Activated CD4-positive, alpha-beta T cell treated with anti-CD3 and anti-CD28 coated beads for 24 hours (primary cell): Measurements from ENCODE around the gene FABP1.

Experiments used
- DNase-seq, 2 donors: peaks; one replicate each; pipeline ENCODE4 v3.0.0-alpha.2; 2020; ENCODE audit warnings: low read depth in 2 of 2

Gene FABP1

GRCh38 chr2:88127888-88128653, at the start of gene FABP1:
TSS of gene FABP1 (minus strand) at chr2:88128062. CDS start at chr2:88128017, 45 bp downstream.
- no peak for DNase-seq

- no peak for DNase-seq
Measured at GRCh38 chr2:88177556-88177955, 49.7 kb upstream of the FABP1 start.

GRCh38 chr2:88176352-88176984, 48.6 kb upstream of the FABP1 start:
- no peak for DNase-seq

GRCh38 chr2:88172882-88173281, 45.0 kb upstream of the FABP1 start:
- no peak for DNase-seq

- no peak for DNase-seq
Measured at GRCh38 chr2:88171966-88172365, 44.1 kb upstream of the FABP1 start.

GRCh38 chr2:88170472-88170892, 42.6 kb upstream of the FABP1 start:
- DNase-seq: no peak

GRCh38 chr2:88168386-88168785, 40.5 kb upstream of the FABP1 start:
- no peak for DNase-seq

GRCh38 chr2:88167740-88168139, 39.9 kb upstream of the FABP1 start:
- no peak for DNase-seq

GRCh38 chr2:88165332-88166003, 37.6 kb upstream of the FABP1 start:
- no peak for DNase-seq

- DNase-seq: no peak
Measured at GRCh38 chr2:88161446-88162244, 33.8 kb upstream of the FABP1 start.

- DNase-seq: no peak
Measured at GRCh38 chr2:88160517-88160916, 32.7 kb upstream of the FABP1 start.

- DNase-seq: peak; percentile 8 to 36
Measured at GRCh38 chr2:88159955-88160415, 32.1 kb upstream of the FABP1 start.

GRCh38 chr2:88159481-88159880, 31.6 kb upstream of the FABP1 start:
- DNase-seq: no peak

GRCh38 chr2:88148929-88149438, 21.1 kb upstream of the FABP1 start:
- no peak for DNase-seq

GRCh38 chr2:88147145-88147544, 19.3 kb upstream of the FABP1 start:
- no peak for DNase-seq

GRCh38 chr2:88146590-88146989, 18.7 kb upstream of the FABP1 start:
- DNase-seq: no peak

GRCh38 chr2:88144914-88145497, 17.1 kb upstream of the FABP1 start:
- DNase-seq: no peak

GRCh38 chr2:88144271-88144670, 16.4 kb upstream of the FABP1 start:
- no peak for DNase-seq

- DNase-seq: no peak
Measured at GRCh38 chr2:88141952-88142351, 14.1 kb upstream of the FABP1 start.

GRCh38 chr2:88139804-88140203, 11.9 kb upstream of the FABP1 start:
- no peak for DNase-seq

GRCh38 chr2:88139203-88139702, 11.4 kb upstream of the FABP1 start:
- no peak for DNase-seq
